GM19238 (cell line): Measurements from ENCODE around the gene GDF11.
"Not testable (repeated sequence)": the region's sequence is repeated elsewhere in the genome, so short reads cannot be mapped to it uniquely, and the experiment has no call there.

Experiments
- DNase-seq: peaks from one replicate; pipeline ENCODE4 v3.0.0; 2011; ENCODE audit warnings: low spot score; ENCODE audit not compliant: insufficient read length

The GDF11 gene

DNA sequence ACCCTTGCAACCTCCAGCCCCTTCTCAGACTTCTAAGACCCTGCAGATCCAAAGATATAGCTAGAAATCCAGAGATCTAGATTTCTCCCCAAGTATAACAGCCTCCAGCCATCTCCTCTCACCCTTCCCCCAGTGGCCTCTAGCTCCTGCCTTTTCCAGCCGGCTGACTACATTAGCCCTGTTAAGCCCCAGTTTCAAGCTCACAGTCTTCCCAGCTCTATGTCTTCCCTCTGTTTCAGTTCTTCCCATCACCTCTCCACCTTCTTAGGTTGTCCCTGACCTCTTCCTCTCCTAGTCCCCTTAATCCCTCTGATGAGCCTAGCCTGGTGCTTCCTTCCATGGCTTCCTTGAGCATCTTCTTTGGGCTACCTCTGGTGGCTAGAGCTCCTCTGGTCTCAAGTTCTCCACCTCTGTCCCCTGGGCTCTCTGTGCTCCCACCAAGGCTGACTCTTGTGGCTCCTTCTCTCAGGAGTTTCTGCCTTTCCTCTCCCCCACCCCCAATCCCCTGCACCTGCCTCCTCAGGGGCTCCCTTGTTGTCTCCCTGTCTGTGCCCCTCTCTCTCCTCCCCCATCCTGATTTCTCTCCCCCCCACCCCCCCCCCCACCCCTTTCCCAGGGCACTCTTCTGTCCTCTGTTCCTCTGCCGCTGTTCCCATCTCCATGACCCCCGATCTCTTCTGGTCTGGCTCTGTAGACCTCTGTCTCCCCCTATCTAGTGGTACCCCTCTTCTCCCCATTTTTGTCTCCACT, 816 bp upstream of the GDF11 start:
- DNase-seq = no peak

GRCh38 chr12:55743406-55744339, 751 bp downstream of the GDF11 start:
- DNase-seq = no peak

DNA sequence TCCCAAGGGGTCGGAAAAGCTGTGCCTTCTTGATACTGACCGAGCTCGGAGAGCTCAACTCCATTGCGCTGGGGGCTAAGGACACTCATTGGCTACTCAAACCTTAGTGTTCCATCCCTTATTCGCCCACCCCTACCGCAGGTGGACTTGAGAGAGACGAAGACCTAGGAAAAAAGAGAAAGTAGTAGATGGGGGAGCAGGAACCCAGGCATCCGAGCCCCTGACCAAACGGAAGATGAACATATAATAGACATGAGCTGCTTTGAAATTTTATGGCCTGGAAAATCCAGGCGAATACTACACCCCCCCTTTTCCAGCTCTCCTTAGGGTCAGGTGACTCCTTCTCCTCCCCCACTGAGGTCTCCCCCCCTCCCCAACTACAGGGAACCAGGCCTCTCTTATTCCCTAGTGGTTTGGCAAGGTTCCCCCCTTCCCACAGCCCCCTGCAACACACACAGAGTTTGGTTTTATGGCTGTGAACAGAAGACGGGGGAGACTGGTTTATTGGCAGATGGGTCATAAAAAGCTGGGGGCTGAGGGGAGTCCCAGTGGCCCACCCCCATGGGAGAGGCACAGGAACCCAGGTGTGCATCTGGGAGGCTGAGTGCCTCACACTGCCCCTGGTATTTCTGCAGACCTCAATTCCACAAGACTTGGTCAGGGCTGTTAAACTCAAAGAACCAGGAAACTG, 1.6 kb downstream of the GDF11 start:
- DNase-seq = no peak

- DNase-seq = no peak
These were observed 2.6 kb downstream of the GDF11 start for GRCh38 chr12:55745361-55746173.

GRCh38 chr12:55746174-55746912, 3.4 kb downstream of the GDF11 start:
- no peak for DNase-seq

DNA sequence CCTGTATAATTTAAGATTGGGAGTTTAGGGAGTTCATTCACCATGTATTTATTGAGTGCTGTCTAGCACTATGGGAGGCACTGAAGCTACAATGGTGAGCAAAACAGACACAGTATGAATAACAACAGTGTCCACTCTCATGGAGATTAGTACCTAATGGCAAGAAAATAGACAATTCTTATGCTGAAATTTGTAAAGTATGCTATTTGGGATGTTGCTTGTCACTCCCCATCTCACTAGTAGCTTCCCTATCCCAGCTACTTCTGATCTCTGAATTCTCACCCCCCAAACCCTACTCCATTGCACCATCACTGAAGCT, 4.0 kb downstream of the GDF11 start:
- no peak for DNase-seq

DNA sequence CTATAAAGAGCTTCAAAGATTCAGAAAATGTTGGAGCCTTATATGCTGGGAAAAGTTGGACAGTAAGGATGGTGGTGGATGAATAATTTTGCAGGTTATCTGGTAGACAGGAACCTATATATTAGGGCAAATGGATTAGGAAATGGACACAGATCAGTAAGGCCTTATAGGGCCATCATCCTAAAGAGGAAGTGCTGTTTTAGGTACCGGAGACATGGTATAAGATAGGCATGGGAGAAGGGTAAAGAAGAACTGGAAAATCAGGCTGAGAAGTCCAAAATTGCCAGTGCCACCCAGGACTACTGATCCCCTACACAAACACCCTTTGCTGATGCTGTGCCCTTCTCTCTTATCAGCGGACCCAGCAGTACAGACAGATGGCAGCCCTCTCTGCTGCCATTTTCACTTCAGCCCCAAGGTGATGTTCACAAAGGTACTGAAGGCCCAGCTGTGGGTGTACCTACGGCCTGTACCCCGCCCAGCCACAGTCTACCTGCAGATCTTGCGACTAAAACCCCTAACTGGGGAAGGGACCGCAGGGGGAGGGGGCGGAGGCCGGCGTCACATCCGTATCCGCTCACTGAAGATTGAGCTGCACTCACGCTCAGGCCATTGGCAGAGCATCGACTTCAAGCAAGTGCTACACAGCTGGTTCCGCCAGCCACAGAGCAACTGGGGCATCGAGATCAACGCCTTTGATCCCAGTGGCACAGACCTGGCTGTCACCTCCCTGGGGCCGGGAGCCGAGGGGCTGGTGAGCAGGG, 5.5 kb downstream of the GDF11 start:
- no peak for DNase-seq

DNA sequence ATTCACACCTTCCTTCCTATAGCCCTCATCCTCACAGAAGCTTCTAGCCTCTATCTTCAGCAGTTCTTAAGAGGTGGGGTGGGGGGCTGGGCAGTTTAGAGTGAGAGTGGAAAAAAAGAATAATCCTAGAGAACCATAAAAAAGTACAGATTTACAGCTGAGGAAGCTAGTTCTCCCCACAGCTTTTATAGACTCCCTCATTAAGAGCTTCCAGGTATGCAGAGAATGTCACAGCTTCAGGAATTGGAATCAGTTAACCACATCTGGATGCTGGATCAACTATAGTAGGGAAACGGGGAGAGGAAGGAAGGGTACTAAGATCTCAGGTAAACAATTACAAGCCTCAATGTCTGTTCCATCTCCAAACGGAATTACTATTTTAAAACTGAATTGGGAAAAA, 12.3 kb downstream of the GDF11 start:
- DNase-seq = no peak

- no peak for DNase-seq
These were observed 14.8 kb downstream of the GDF11 start for GRCh38 chr12:55757701-55758100.

DNA sequence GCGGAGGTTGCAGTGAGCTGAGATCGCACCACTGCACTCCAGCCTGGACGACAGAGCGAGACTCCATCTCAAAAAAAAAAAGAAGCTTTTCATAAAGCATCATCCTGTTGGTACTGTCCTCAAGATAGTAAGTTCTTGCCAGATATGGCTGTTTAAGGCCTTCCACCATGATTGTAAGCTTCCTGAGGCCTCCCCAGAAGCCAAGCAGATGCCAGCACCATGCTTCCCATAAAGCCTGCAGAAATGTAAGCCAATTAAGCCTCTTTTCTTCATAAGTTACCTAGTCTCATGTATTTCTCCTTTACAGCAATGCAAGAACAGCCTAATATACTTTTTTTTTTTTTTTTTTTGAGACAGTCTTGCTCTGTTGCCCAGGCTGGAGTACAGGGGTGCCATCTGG, 15.7 kb downstream of the GDF11 start:
- DNase-seq = not testable (repeated sequence)

GRCh38 chr12:55760663-55761062, 17.7 kb downstream of the GDF11 start:
- DNase-seq = no peak

- no peak for DNase-seq
These were observed 19.7 kb downstream of the GDF11 start for GRCh38 chr12:55762646-55763045.

GRCh38 chr12:55765736-55766290, 22.9 kb downstream of the GDF11 start:
- DNase-seq = no peak

DNA sequence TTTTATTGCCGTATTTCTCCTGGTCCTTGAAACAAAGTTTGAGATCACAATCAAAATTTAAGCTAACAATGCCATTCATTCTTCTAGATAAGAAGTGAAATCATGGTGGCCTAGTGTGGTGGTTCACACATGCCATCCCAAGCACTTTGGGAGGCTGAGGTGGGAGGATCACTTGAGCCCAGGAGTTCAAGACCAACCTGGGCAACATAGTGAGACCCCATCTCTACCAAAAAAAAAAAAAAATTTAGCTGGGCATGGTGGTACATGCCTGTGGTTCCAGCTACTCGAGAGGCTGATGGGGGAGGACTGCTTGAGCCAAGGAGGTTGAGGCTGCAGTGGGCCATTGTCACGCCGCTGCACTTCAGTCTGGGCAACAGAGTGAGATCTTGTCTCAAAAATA, 24.2 kb downstream of the GDF11 start:
- DNase-seq = no peak

GRCh38 chr12:55771736-55772135, 28.8 kb downstream of the GDF11 start:
- no peak for DNase-seq

GRCh38 chr12:55777856-55778255, 34.9 kb downstream of the GDF11 start:
- DNase-seq = no peak

GRCh38 chr12:55780685-55781084, 37.8 kb downstream of the GDF11 start:
- no peak for DNase-seq

GRCh38 chr12:55788546-55788945, 45.6 kb downstream of the GDF11 start:
- no peak for DNase-seq

GRCh38 chr12:55789171-55789570, 46.2 kb downstream of the GDF11 start:
- no peak for DNase-seq

DNA sequence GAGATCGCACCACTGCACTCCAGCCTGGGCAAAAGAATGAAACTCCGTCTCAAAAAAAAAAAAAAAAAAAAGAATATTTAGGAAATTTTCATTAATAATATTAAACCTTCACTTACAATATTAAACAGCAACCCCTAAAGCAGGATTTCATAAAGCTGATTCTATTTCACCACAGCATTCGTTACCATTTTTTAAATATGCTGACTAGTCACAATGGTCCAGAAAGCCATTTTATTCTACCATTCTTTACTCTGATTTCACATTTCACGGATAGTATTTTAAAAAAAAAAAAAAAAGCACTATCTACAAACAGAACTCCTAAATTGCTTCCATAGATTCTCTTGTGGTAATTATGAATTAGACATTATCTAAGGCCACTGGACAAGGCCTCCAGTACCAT, 47.0 kb downstream of the GDF11 start:
- DNase-seq = no peak
